ENCODE data around the gene NSF. TPM values are rescaled to one million over a fixed set of nuclear protein-coding genes. Genes with fewer than 3 reads are reported as not detected.
"Not testable (repeated sequence)": the region's sequence is repeated elsewhere in the genome, so short reads cannot be mapped to it uniquely, and the experiment has no call there.

Gene NSF
- total RNA-seq, 1 donor from 2014 or later = 36.6 TPM

GRCh38 chr17:46634844-46635243 lies 44.4 kb downstream of the NSF start:
- DNase-seq (ENCODE audit: low spot score); H3K27me3 Mint-ChIP-seq (ENCODE audit: unreplicated experiment); H3K9me3 Mint-ChIP-seq (ENCODE audit: unreplicated experiment); H3K4me1 Mint-ChIP-seq (ENCODE audit: unreplicated experiment); H3K27ac Mint-ChIP-seq (ENCODE audit: unreplicated experiment); H3K36me3 Mint-ChIP-seq (ENCODE audit: low read depth, unreplicated experiment); H3K4me3 Mint-ChIP-seq (ENCODE audit: unreplicated experiment): not testable (repeated sequence)

- not testable (repeated sequence) for H3K27me3 Mint-ChIP-seq (ENCODE audit: unreplicated experiment); H3K9me3 Mint-ChIP-seq (ENCODE audit: unreplicated experiment); DNase-seq (ENCODE audit: low spot score); H3K27ac Mint-ChIP-seq (ENCODE audit: unreplicated experiment); H3K4me3 Mint-ChIP-seq (ENCODE audit: unreplicated experiment); H3K36me3 Mint-ChIP-seq (ENCODE audit: low read depth, unreplicated experiment); H3K4me1 Mint-ChIP-seq (ENCODE audit: unreplicated experiment)
Observed at GRCh38 chr17:46641861-46642656, 51.6 kb downstream of the NSF start.

- not testable (repeated sequence) for DNase-seq (ENCODE audit: low spot score); H3K27ac Mint-ChIP-seq (ENCODE audit: unreplicated experiment); H3K4me3 Mint-ChIP-seq (ENCODE audit: unreplicated experiment); H3K9me3 Mint-ChIP-seq (ENCODE audit: unreplicated experiment); H3K4me1 Mint-ChIP-seq (ENCODE audit: unreplicated experiment); H3K36me3 Mint-ChIP-seq (ENCODE audit: low read depth, unreplicated experiment); H3K27me3 Mint-ChIP-seq (ENCODE audit: unreplicated experiment)
Observed at GRCh38 chr17:46647251-46647650, 56.8 kb downstream of the NSF start.

DNA sequence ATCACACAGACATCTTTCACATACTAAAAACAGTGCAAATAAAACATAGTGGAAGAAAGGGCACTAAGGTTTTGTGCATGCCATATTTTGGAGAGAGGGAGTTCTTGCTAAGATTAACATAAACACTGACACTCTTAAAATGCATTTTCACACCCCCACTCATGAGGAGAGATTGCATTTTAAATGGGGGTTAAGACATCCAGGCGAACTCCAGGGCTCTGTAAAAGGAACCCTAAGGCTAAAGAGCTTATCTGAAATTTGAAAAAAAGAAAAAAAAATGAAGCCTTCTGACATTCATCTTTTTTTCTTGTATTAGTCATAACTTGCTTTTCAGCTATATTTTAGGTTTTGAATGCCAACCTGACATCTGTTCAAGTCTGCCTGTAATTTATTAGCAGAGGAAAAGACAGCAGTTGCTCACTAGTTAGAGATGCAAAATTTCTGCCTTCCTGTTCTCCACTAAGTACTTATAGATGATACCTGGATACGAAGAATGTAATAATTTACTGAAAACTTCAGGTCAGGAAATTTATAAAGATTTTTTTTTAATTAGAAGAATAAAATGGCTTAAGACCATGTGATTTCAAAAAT lies 57.3 kb downstream of the NSF start:
- H3K27ac Mint-ChIP-seq (ENCODE audit: unreplicated experiment); DNase-seq (ENCODE audit: low spot score); H3K36me3 Mint-ChIP-seq (ENCODE audit: low read depth, unreplicated experiment); H3K27me3 Mint-ChIP-seq (ENCODE audit: unreplicated experiment); H3K9me3 Mint-ChIP-seq (ENCODE audit: unreplicated experiment); H3K4me3 Mint-ChIP-seq (ENCODE audit: unreplicated experiment); H3K4me1 Mint-ChIP-seq (ENCODE audit: unreplicated experiment): not testable (repeated sequence)

- H3K4me3 Mint-ChIP-seq (ENCODE audit: unreplicated experiment); DNase-seq (ENCODE audit: low spot score); H3K36me3 Mint-ChIP-seq (ENCODE audit: low read depth, unreplicated experiment); H3K27me3 Mint-ChIP-seq (ENCODE audit: unreplicated experiment); H3K27ac Mint-ChIP-seq (ENCODE audit: unreplicated experiment); H3K4me1 Mint-ChIP-seq (ENCODE audit: unreplicated experiment); H3K9me3 Mint-ChIP-seq (ENCODE audit: unreplicated experiment): not testable (repeated sequence)
Observed at GRCh38 chr17:46649246-46649645, 58.8 kb downstream of the NSF start.

- not testable (repeated sequence) for H3K27ac Mint-ChIP-seq (ENCODE audit: unreplicated experiment); H3K9me3 Mint-ChIP-seq (ENCODE audit: unreplicated experiment); H3K36me3 Mint-ChIP-seq (ENCODE audit: low read depth, unreplicated experiment); H3K27me3 Mint-ChIP-seq (ENCODE audit: unreplicated experiment); H3K4me1 Mint-ChIP-seq (ENCODE audit: unreplicated experiment); H3K4me3 Mint-ChIP-seq (ENCODE audit: unreplicated experiment); DNase-seq (ENCODE audit: low spot score)
Observed at GRCh38 chr17:46652024-46652643, 61.7 kb downstream of the NSF start.

GRCh38 chr17:46658235-46658634 lies 67.8 kb downstream of the NSF start:
- H3K9me3 Mint-ChIP-seq (ENCODE audit: unreplicated experiment); H3K4me3 Mint-ChIP-seq (ENCODE audit: unreplicated experiment); H3K4me1 Mint-ChIP-seq (ENCODE audit: unreplicated experiment); H3K27me3 Mint-ChIP-seq (ENCODE audit: unreplicated experiment); H3K36me3 Mint-ChIP-seq (ENCODE audit: low read depth, unreplicated experiment); H3K27ac Mint-ChIP-seq (ENCODE audit: unreplicated experiment); DNase-seq (ENCODE audit: low spot score): not testable (repeated sequence)

DNA sequence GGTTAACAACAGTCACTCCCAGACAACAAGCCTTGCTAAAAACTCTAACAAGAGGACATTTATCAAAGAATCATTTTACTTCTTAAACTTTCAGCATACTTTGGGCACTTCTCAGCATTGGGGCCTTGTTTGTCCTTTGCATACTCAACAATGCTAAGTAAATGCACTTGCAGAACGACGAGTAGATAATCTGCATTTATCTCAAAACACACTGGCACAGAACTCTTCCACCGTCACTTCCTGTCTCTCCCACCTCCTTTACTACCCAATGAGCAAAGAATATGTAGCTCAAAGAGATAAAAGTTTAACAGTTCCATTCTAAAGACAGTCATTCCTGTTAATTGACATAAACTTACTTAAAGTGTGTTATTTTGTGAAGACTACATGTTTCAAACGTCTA lies 69.2 kb downstream of the NSF start:
- not testable (repeated sequence) for H3K4me3 Mint-ChIP-seq (ENCODE audit: unreplicated experiment); H3K9me3 Mint-ChIP-seq (ENCODE audit: unreplicated experiment); H3K27me3 Mint-ChIP-seq (ENCODE audit: unreplicated experiment); DNase-seq (ENCODE audit: low spot score); H3K36me3 Mint-ChIP-seq (ENCODE audit: low read depth, unreplicated experiment); H3K4me1 Mint-ChIP-seq (ENCODE audit: unreplicated experiment); H3K27ac Mint-ChIP-seq (ENCODE audit: unreplicated experiment)

DNA sequence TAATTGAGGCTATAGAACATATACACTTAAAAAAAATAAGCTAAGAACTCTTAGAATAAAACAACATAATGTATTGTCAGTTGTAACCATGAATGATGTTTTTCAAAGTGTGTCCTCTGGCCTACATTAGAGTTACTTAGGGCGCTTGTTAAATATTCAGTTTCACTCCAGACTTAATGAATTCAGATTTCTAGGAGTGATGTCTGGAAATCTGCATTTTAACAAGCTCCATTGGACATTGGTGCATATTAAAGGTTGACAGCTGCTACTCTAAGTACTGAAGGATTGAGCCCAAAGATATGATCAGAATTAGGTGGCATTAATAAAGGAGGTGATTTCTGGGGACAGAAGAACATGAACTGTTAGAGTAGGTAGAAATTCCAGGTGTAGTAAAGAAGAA lies 72.7 kb downstream of the NSF start:
- DNase-seq (ENCODE audit: low spot score); H3K4me3 Mint-ChIP-seq (ENCODE audit: unreplicated experiment); H3K9me3 Mint-ChIP-seq (ENCODE audit: unreplicated experiment); H3K27ac Mint-ChIP-seq (ENCODE audit: unreplicated experiment); H3K4me1 Mint-ChIP-seq (ENCODE audit: unreplicated experiment); H3K27me3 Mint-ChIP-seq (ENCODE audit: unreplicated experiment); H3K36me3 Mint-ChIP-seq (ENCODE audit: low read depth, unreplicated experiment): not testable (repeated sequence)

GRCh38 chr17:46663552-46663951 lies 73.1 kb downstream of the NSF start:
- H3K36me3 Mint-ChIP-seq (ENCODE audit: low read depth, unreplicated experiment); H3K4me3 Mint-ChIP-seq (ENCODE audit: unreplicated experiment); H3K9me3 Mint-ChIP-seq (ENCODE audit: unreplicated experiment); H3K4me1 Mint-ChIP-seq (ENCODE audit: unreplicated experiment); H3K27me3 Mint-ChIP-seq (ENCODE audit: unreplicated experiment); H3K27ac Mint-ChIP-seq (ENCODE audit: unreplicated experiment); DNase-seq (ENCODE audit: low spot score): not testable (repeated sequence)

GRCh38 chr17:46665969-46666368 lies 75.5 kb downstream of the NSF start:
- not testable (repeated sequence) for DNase-seq (ENCODE audit: low spot score); H3K9me3 Mint-ChIP-seq (ENCODE audit: unreplicated experiment)

GRCh38 chr17:46670789-46671188 lies 80.3 kb downstream of the NSF start:
- H3K36me3 Mint-ChIP-seq (ENCODE audit: low read depth, unreplicated experiment); H3K4me3 Mint-ChIP-seq (ENCODE audit: unreplicated experiment); H3K27me3 Mint-ChIP-seq (ENCODE audit: unreplicated experiment); H3K4me1 Mint-ChIP-seq (ENCODE audit: unreplicated experiment); H3K27ac Mint-ChIP-seq (ENCODE audit: unreplicated experiment); DNase-seq (ENCODE audit: low spot score); H3K9me3 Mint-ChIP-seq (ENCODE audit: unreplicated experiment): not testable (repeated sequence)

More at GRCh38 chr17:46665969-46666368, 75.5 kb downstream of the NSF start:
- not testable (repeated sequence) for H3K27ac Mint-ChIP-seq (ENCODE audit: unreplicated experiment); H3K4me1 Mint-ChIP-seq (ENCODE audit: unreplicated experiment); H3K36me3 Mint-ChIP-seq (ENCODE audit: low read depth, unreplicated experiment); H3K27me3 Mint-ChIP-seq (ENCODE audit: unreplicated experiment); H3K4me3 Mint-ChIP-seq (ENCODE audit: unreplicated experiment)
